ENCODE measurements around the gene CLDN20.

Gene CLDN20

DNA sequence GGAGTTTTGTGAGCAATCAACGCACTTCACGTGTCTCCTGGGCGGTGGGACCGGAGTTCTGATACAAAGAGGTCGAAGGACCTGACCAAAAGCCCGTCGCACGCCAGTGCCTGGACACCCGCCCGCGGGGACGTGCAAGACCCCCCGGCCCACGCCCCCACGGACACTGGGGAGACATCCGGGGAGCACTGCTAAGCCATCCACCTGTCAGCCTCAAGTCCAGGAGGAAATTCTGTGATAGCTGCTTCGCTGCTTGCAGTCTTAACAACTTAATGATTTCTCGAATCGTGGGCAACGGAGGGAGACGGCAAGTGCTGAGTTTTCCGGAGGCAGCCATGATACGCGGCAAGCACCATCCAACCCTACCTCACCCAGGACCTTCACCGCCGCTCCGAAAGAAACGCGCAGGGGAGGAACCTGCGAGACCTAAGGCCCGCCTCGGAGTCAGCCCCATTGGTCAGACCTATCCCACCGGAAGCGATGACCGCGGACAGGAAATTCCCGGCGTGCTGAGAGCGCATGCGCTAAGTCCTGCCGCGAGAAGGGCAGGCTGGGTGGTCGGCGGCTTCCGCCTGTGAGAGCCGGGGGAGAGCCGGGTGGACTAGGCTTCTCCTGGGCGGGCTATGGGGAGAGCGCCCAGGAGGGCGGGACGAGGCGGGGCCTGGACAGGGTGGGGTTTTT is 50.4 kb downstream of the CLDN20 start, which contains the start of gene TFB1M:
Gene TFB1M (minus strand): TSS at position 393 of the 681 bp plus-strand sequence. CDS start 56 bp downstream, at position 337.
- peak; percentile 98 for DNase-seq

DNA sequence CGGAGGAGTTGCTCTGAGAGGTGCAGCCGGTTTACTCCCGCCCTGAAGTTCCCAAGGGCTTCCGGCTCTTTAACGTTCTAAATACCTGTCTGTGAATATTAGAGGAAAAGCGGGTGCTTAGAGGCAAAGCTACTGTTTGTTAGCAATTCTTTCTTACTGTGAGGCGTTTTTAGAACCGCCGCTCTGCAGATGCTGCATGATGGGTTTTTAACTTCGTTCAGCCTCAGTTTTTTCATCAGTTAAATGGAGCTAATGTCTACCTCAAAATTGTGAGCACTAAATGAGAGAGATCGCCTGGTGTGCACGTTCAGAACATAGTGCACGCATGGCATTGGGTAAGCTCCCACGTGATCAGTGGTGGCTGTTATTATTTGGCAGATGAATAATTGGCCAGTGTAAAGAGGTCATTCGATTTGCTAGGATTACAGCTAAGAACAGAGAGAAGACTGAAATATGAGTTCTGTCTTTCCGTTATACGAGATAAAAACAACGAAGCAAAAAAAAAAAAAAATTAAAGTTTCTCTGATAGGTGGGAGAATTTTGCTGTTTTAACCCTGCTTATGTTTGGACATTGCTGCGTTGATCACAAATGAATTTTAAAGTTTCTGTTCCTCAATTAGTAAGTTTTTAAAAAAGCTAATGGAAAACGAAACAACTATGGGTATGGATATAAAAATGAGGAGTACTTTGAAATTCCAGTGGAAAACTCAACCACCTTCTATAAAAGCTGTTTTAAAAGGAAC is 51.1 kb downstream of the CLDN20 start:
- DNase-seq, result peak; percentile 73

DNA sequence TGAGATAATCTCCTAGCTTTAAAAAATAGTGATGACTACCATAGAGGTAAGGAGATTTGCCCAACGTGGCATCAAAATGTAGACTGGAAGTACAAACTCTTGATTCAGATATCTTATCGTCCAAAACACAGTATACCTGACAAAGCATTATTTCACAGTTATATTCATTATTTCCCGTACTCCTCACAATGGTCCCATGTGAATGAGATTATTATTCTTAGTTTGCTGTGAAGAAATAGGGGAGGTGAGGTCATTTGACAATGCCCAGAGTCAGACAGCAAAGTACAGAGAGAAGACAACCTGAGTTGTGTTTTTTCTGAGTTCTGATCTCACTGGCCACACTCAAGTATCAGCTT is 51.7 kb downstream of the CLDN20 start:
- DNase-seq, result no peak

DNA sequence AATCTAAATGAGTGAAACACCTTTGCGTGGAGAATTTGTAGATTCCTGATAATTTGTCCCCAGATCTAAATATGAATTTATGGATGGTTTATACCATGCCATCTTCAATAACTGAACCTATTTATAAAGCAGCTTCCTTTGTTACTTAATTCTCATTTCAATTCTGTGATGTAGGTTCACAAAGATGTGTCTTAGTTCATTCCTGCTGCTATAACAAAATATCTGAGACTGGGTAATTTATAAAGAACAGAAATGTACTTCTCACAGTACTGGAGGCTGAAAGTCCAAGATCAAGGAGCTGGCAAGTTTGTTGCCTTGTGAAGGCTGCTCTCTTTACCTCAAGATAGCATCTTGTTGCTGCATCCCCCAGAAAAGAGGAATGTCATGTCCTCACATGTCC is 52.6 kb downstream of the CLDN20 start:
- no peak for DNase-seq

DNA sequence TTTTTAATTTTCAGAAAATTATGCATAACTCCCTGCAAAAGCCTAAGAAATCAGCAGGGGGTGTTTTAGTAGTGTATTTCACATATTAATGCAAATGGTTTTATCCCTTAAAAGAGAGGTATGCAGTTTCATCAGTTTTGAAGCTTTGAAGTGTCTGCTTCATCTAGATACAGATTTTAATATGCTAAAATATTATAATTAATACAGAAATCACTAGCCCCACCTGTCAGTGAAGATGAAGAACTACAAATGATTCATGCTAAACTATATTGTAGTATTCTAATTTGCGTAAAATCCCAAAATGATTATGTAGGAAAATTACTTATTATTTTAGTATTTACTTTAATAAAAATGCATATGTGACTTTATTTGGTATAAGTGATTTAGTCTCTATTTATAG is 53.4 kb downstream of the CLDN20 start:
- no peak for DNase-seq

GRCh38 chr6:155319902-155320301 is 56.1 kb downstream of the CLDN20 start:
- no peak for DNase-seq

DNA sequence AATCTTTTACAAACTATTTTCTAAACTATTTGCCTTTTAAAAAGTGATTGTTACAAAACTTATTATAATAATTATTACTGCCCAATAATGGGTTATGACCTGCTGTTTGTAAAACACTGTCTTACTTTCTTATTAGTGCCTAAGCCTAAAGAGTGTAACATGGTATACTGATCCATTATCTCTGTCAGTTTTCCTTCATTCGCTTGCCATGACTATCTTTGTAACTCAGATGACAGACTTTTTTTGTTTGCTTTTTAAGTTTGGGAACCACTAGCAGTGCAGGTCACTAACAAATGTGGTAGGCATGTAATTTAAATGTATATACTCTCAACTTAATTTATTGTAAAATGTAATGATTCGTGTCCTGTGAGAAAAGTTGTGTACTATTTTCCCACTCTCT is 60.4 kb downstream of the CLDN20 start:
- DNase-seq, result no peak

- DNase-seq, result no peak
Measured at GRCh38 chr6:155324993-155325392, 61.2 kb downstream of the CLDN20 start.

GRCh38 chr6:155325700-155326516 is 62.1 kb downstream of the CLDN20 start:
- DNase-seq, result no peak
